Psoas muscle (tissue), 8 donors: ENCODE data around the gene HSPA12A. TPM values are rescaled to one million over a fixed set of nuclear protein-coding genes. Genes with fewer than 3 reads are reported as not detected.

Experiments
- ATAC-seq, 4 donors: fragments of 200-7000 bp; cut with Tn5 transposase; one replicate each; pipeline ENCODE4 v1.9.1; 2020; ENCODE audit warnings: moderate library complexity in 3 of 4, mild to moderate bottlenecking in 2 of 4
- DNase-seq, 2 donors: peaks; one replicate each; pipeline ENCODE4 v3.0.0-alpha.2; 2020
- H3K27ac ChIP-seq: fragments of 200-600 bp; one replicate; pipeline ENCODE4 v1.8.0; 2022
- H3K27me3 ChIP-seq, 3 donors: fragments of 200-600 bp in 1 of 3; one replicate each; pipeline versions ENCODE4 v1.6.1 to v1.8.0; 2013 to 2022; ENCODE audit warnings: low read length in 2 of 3, mild to moderate bottlenecking in 2 of 3, moderate library complexity in 1 of 3; ENCODE audit not compliant: insufficient read depth in 3 of 3
- H3K36me3 ChIP-seq, 2 donors: fragments of 200-600 bp in 1 of 2; one replicate each; pipeline versions ENCODE4 v1.6.1 to v1.8.0; 2013 to 2022; ENCODE audit warnings: low read depth in 1 of 2, mild to moderate bottlenecking in 1 of 2, moderate library complexity in 1 of 2; ENCODE audit not compliant: insufficient read depth in 1 of 2
- H3K4me1 ChIP-seq: fragments of 200-600 bp; one replicate; pipeline ENCODE4 v1.8.0; 2022
- H3K4me3 ChIP-seq: fragments of 200-600 bp; one replicate; pipeline ENCODE4 v1.8.0; 2022; ENCODE audit warnings: mild to moderate bottlenecking
- H3K9me3 ChIP-seq: fragments of 200-600 bp; one replicate; pipeline ENCODE4 v1.8.0; 2022
- CTCF ChIP-seq: fragments of 200-600 bp; IDR thresholded peaks from one replicate; pipeline ENCODE4 v1.8.0; 2022; ENCODE audit warnings: antibody characterized with exemption
- WGBS, 3 donors: extraction: QIAGEN DNeasy Blood & Tissue Kit; methylation state at CpG; one replicate each; pipeline versions ENCODE4 v1.1.6 to v1.1.7; 2013; 5-methylcytosine and 5-hydroxymethylcytosine counted together
- intact Hi-C, 2 donors: fragments of 100-400 bp; cut with DNase I; formaldehyde crosslinking; loops; one replicate each; pipeline versions ENCODE4 v1.11.0 to v1.14.2; 2022
- polyA plus RNA-seq, 3 donors: library from polyadenylated mRNA; stranded (reverse); fragments of 200-250 nt; gene quantifications; one replicate each; pipeline ENCODE4 v1.2.3, GENCODE V29; 2013
- total RNA-seq, 4 donors: library from RNA; stranded (reverse); fragmentation: NEBNext Ultra II Directional in 2 of 4; extraction: Animal tissue kit (Norgen Biotek cat#: 25700) in 2 of 4; gene quantifications; one replicate each; pipeline versions ENCODE4 v1.2.1 to v1.2.4, GENCODE V29; 2021 to 2023
- donor health status: healthy with polysubstance abuse.
- donor health status: DM: no; HTN: no; CAD: no; lungs with moderate emphysema.
- donor health status: Bipolar disorder and iron deficiency.
- donor health status: healthy.
- donor health status: DM: yes; HTN: yes; CAD: no.
- donor health status: DM: no; HTN: no; CAD: no.
- donor health status: DM: no; HTN: no; CAD: no.
- donor health status: DM: yes; HTN: yes; CAD: no.

HSPA12A gene
- total and polyA plus RNA-seq, 7 donors: 2.6 to 11.4 (median 7.0) TPM

GRCh38 chr10:116783011-116783655 is 40.8 kb upstream of the HSPA12A start:
- ATAC-seq: peak in 2 of 4 donors; percentile 21 to 46
- H3K9me3 ChIP-seq: no peaks in the 10 kb centered on the region
- no peak for DNase-seq
- 48 to 52% (median 51%) methylated on average over 13 of the region's 13 CpGs for WGBS, 3 donors
- H3K4me1 ChIP-seq: peaks cover 6% of the 10 kb centered on the region
- TF ChIP-seq CTCF: no peak
- peaks cover 0 to 2% (median 0%) of the 10 kb centered on the region in 3 donors for H3K27me3 ChIP-seq
- intact Hi-C loops: no loop called here
- no peak overlapping the region for H3K27ac ChIP-seq
- no peak overlapping the region for H3K4me3 ChIP-seq
- no peaks in the 10 kb centered on the region for H3K36me3 ChIP-seq

GRCh38 chr10:116781370-116781884 is 39.1 kb upstream of the HSPA12A start:
- Histone ChIP-seq H3K9me3 (no peaks in the 10 kb centered on the region), H3K27me3 (peaks cover 0 to 2% (median 0%) of the 10 kb centered on the region in 3 donors), H3K27ac (no peak overlapping the region), H3K36me3 (no peaks in the 10 kb centered on the region), H3K4me1 (no peaks in the 10 kb centered on the region), H3K4me3 (no peak overlapping the region)
- intact Hi-C loops: no loop called here
- no peak for TF ChIP-seq CTCF
- ATAC-seq (no peak), DNase-seq (no peak)
- 79 to 80% (median 80%) methylated on average over 7 of the region's 7 CpGs for WGBS, 3 donors

- H3K27ac ChIP-seq: no peak overlapping the region
- no peak overlapping the region for H3K4me3 ChIP-seq
- WGBS, 3 donors: 95 to 98% (median 95%) methylated on average over 3 of the region's 3 CpGs
- no peaks in the 10 kb centered on the region for H3K4me1 ChIP-seq
- H3K9me3 ChIP-seq: no peaks in the 10 kb centered on the region
- TF ChIP-seq CTCF: no peak
- peaks cover 0 to 2% (median 0%) of the 10 kb centered on the region in 3 donors for H3K27me3 ChIP-seq
- no peaks in the 10 kb centered on the region for H3K36me3 ChIP-seq
- ATAC-seq (no peak), DNase-seq (no peak)
- intact Hi-C loops: no loop called here
Measured at GRCh38 chr10:116780691-116781205, 38.4 kb upstream of the HSPA12A start.

- DNase-seq (no peak), ATAC-seq (no peak)
- TF ChIP-seq CTCF: no peak
- Histone ChIP-seq H3K4me3 (no peak overlapping the region), H3K27me3 (peaks cover 0 to 3% (median 0%) of the 10 kb centered on the region in 3 donors), H3K4me1 (no peaks in the 10 kb centered on the region), H3K27ac (no peak overlapping the region), H3K9me3 (no peaks in the 10 kb centered on the region), H3K36me3 (no peaks in the 10 kb centered on the region)
- 66 to 77% (median 73%) methylated on average over 16 of the region's 16 CpGs for WGBS, 3 donors
- intact Hi-C loops: no loop called here
Measured at GRCh38 chr10:116779076-116779687, 36.8 kb upstream of the HSPA12A start.
